ENCODE results near the gene OR4A47. TPM values are rescaled to one million over a fixed set of nuclear protein-coding genes. Genes with fewer than 3 reads are reported as not detected.

The OR4A47 gene
- total RNA-seq, 1 experiment from 2014 or later, result not detected

- H3K9me3 ChIP-seq, result no peaks in the 10 kb centered on the region
- Mint-ChIP-seq H3K4me1 (ENCODE audit: low read depth, unreplicated experiment) (no peaks in the 10 kb centered on the region), H3K27ac (ENCODE audit: unreplicated experiment) (no peak overlapping the region), H3K9me3 (ENCODE audit: unreplicated experiment) (no peaks in the 10 kb centered on the region), H3K36me3 (ENCODE audit: insufficient read depth, unreplicated experiment) (no peaks in the 10 kb centered on the region), H3K4me3 (ENCODE audit: unreplicated experiment) (no peak overlapping the region), H3K27me3 (ENCODE audit: insufficient read depth, unreplicated experiment) (no peaks in the 10 kb centered on the region)
- no peak overlapping the region for H3K4me3 ChIP-seq (ENCODE audit: low read depth, low read length)
- no peaks in the 10 kb centered on the region for H3K27me3 ChIP-seq (replicated peaks; ENCODE audit: control insufficient read depth, insufficient read depth, low read length)
- CTCF ChIA-PET, result no interaction called here
- POLR2A ChIA-PET, result no interaction called here
- no peaks in the 10 kb centered on the region for H3K36me3 ChIP-seq (ENCODE audit: control insufficient read depth, insufficient read depth, low read length)
- no peak for DNase-seq
- intact Hi-C loops (cut with micrococcal nuclease; ENCODE audit: unreplicated experiment), result no loop called here
- no peak for TF ChIP-seq CTCF (IDR thresholded peaks at IDR 0.05; ENCODE audit: insufficient read depth in 1 of 2, low read depth in 1 of 2, low read length in 1 of 2, severe bottlenecking in 1 of 2, unreplicated experiment in 1 of 2)
- BruUV-seq (replicated peaks), result no TSS peak
- no peaks in the 10 kb centered on the region for H3K4me1 ChIP-seq
Observed at GRCh38 chr11:48538991-48539390, 50.4 kb downstream of the OR4A47 start.

Other genes with a start within 250 kb of the OR4A47 start
- not detected in 2 replicates for gene OR4X2, start 243.7 kb upstream of the OR4A47 start, total RNA-seq (2022)
- not detected in 2 replicates for gene OR4X1, start 224.9 kb upstream of the OR4A47 start, total RNA-seq (2022)
- gene OR4S1, start 182.6 kb upstream of the OR4A47 start, total RNA-seq (2022), result not detected in 2 replicates
- not detected in 2 replicates for gene OR4C3, start 163.9 kb upstream of the OR4A47 start, total RNA-seq (2022)
- gene OR4C5, start 122.3 kb upstream of the OR4A47 start, total RNA-seq (2022), result not detected in 2 replicates